ENCODE measurements around the gene TOMM40.

- TF ChIP-seq CTCF (IDR thresholded peaks at IDR 0.05; ENCODE audit: insufficient read depth, low read depth, low read length) (no peak), EZH2 (IDR thresholded peaks at IDR 0.05; ENCODE audit: insufficient read depth, low read length) (no peak)
These were observed 58.5 kb downstream of the TOMM40 start for GRCh38 chr19:44949550-44949949.

All from astrocyte (in vitro differentiated cells and primary cell).